ENCODE results near the gene PKN2.
A peak's percentile ranks its signal among the peaks of the same experiment; 100 is the strongest.
"Not testable (repeated sequence)": the region's sequence is repeated elsewhere in the genome, so short reads cannot be mapped to it uniquely, and the experiment has no call there.

Gene PKN2

DNA sequence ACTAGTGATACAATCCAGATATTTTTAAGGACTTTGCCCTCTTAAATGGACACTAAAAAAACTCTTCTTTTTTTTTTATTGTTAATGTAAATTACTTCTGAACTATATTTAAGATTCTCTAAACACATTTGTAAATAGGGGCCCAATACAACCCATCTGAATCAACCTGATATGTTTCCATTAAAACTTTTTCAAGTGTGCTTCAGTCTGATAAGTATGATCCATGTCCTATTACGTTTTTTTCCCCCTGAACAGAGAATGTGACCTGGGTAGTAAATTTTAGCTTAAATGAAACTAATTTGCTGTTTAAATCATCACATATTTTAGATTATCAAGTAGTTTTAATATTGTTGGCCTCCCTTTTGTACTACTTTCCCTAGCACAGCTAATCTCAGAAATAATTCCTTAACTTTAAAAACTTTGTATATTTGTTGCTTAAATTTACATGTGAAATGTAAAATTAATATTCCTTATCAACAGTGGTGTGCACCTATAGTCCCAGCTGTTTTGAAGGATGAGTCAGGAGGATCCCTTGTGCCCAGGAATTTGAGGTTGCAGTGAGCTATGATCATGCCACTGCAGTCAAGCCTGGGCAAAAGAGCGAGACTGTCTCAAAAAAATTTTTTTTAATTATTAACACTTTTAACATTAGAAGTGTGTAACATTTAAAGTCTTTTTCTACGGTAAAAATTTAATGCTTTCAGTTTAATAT is 3.0 kb upstream of the PKN2 start:
- no peak for DNase-seq

DNA sequence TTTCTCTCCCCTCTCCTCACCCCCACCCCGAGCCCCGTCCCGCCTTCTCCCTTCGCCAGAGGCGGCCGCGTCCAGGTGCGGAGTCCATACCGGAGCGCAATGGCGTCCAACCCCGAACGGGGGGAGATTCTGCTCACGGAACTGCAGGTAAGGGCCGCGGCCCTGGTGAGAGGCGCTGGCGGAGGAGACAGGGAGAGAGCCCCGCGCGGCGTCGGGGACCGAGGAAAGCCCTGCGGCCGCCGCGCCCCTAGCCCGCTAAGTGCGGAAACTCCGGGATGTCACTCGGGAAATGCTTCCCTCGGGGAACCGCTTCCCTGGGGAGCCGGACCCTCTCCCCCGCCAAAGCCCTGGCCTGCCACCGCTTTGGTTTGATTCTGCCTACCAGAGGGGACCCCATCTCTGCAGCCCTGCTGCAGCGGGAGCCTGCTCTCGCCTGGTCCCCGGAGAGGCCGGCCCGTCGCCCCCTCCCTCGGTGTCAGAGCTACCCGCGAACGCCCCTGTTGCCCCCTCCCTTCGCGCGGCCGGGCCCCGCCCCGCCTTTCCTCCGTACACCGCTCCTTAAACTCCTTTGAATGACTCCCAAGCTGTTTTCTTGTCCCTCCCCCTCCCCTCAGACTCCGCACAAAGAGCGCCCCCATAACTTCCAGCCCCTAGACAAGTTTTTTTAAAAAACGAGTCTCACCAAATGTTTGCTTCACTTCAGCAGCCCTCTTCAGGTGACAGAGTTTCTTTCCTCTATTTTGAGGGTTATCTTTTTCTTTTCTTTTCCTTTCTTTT is 597 bp downstream of the PKN2 start:
- DNase-seq: peak; percentile 71

DNA sequence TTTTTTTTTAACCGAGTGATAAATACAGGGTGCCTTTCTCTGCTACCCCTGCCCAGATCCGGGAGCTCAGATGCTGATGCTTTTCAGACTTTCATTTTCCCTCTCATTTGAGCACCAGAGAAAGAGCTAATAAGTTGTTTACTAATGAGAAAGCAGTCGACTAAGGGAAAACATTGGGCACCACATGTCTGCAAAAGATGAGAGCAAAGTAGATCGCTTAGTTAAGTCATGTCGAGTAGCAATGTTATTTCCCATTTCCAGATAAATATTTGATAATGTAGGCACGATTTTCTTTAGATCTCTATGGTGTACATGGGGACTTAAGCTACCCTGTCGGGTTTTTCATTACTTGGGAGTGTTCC is 1.2 kb downstream of the PKN2 start:
- peak; percentile 26 for DNase-seq

DNA sequence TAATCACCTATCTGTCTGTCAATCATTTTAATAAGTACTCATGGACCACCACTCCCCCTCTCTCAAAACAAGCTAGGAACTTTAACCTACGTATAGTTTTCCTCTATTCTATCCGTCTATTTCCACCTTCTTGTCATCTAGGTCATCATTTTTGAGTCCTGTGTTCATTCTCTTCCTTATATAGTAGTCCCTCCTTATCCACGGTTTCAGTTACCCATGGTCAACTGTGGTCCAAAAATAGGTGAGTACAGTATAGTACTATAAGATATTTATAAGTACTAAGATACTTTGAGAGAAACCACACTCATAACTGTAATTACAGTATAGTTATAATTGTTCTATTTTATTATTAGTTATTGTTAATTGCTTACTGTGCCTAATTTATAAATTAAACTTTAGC is 7.5 kb downstream of the PKN2 start:
- DNase-seq: no peak

DNA sequence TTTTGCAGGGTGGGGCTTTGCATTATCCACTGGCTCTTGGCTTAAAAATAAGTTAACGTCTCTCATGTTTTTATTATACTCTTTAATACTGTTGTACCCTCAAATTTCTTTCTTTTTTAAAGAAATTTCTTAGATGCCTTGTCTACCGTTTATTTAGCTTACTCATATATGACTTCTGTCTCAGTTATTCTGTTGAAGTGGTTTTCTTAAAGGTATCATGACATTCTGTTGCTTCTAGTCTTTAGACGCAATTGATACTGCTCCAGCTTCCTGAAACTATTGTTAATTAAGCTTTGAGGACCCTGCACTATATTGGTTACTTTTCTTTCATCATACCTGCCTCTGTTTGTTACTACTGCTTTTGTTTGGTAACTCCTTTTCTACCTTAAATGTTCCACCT is 11.7 kb downstream of the PKN2 start:
- DNase-seq: no peak

DNA sequence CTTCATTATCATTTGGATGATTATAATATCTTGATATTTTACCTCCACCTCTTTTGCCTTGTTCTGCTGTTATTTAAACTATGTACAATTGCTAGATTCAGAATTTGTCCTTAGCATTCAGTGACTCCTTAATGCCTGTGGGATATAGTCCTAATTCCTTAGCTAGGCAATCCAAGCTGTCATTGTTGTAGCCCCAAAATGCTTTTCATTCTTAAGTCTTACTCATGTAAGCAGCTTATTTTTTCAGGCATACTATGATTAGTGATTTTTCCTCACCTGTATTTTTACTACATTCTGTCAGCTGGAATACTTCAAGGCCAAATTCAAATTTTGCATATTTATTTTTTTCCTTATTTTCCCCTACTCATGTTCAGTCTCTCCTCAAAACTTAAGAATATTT is 13.4 kb downstream of the PKN2 start:
- DNase-seq: no peak

DNA sequence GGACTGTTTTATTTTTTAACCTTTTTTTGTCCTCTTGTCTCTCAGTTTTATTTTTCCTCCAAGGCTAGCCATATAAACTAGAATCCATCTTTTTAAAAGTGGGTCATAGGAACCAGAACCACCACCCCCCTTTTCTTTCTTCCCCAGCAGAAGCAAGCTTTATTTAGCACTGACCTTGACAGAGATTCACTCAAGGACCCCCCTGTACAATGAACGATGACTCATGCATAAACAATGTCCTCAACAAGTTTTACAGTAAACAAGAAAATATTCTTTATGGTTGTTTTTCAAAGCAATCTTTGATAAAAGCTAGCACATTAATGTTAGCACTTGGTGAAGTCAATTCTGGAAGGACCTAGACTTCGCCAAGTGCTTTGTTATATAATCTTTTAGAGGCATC is 14.1 kb downstream of the PKN2 start:
- DNase-seq: no peak

DNA sequence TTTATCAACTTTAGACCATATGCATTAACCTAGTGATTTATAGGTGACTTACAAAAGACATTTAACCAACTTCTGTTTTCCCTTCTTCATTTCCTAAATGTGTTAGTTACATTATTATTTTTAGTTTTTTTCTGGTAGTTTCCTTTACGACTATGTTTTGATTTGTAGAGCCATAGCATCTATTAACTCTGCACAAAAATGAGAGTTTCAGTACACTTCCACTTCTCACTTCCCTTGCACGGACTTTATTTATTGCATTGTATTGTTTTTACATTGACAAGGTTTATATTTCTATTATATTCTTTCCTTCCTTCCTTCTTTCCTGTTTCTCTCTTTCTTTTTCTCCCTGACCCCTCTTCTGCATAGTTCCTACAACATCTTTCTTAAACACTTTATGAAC is 14.7 kb downstream of the PKN2 start:
- no peak for DNase-seq

DNA sequence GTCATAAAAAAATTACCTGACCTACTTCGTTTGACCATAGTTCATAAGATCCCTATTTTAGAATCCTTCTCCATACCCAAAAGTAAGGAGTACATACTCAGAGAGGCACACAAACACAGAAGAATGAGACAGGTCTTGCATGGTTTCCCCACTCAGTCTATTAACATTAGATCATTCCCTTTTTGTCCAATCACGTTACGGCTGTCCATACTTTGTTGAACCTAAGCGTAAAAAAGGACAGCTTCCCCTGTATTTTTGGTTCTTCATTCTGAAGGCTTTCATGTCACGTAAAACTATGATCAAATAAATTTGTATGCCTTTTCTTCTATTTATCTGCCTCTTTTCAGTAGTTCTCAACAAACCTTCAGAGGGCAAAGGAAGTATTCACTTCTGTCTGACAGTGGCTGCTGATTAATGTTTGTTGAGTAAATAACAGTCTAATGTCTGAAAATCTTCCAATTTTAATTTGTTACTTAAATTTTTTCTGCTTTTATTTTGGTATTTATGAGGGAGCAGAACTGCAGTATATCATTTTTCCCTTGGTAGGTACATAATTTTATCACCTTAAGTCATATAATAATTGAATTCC is 16.4 kb downstream of the PKN2 start:
- DNase-seq: no peak

DNA sequence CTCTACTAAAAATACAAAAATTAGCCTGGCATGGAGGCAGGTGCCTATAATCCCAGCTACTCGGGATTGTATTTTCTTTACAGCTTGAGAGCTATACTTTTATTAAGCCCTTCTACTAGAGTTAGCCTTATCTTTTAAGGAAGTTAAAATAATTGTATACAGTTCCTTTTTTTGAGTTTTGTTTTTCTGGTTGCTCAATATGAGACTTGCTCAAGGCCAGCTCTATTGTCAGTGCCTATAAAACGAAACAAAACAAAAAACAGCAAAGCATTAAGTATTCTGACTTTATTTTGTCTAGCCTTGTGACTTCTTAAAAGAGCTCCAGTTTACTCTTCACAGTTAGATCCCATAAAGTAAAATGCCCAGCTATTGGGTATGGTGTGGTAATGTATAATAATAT is 17.2 kb downstream of the PKN2 start:
- no peak for DNase-seq

DNA sequence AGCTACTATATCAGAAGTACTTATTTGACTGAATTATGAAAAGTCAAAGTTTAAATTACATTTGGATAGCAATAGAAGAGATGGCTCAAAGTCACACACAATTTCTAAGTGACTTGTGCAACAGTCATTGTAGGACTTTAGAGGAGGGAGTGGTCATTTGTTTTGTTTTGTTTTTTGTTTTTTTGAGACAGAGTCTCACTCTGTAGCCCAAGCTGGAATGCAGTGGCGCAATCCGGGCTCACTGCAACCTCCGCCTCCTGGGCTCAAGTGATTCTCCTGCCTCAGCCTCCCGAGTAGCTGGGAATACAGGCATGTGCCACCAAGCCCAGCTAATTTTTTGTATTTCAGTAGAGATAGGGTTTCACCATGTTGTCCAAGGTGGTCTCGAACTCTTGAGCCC is 17.7 kb downstream of the PKN2 start:
- DNase-seq: not testable (repeated sequence)

DNA sequence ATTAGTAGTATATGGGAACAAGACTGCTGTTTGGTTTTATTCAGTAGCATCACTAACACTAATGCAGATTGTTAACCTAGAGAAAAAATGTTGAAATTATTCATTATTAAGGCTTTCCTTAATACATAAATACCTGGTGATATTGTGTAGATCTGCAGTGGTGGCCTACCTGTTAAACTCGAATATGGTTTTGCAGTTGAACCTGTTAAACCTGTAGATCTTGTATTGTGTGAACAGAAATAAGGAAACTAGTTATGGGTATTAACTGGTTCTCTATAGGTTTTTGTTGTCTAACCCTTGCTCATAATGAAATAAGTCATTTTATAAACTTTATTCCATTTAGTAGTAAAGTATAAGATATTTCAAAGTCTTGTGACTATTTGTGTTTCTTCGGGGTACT is 23.9 kb downstream of the PKN2 start:
- DNase-seq: no peak

DNA sequence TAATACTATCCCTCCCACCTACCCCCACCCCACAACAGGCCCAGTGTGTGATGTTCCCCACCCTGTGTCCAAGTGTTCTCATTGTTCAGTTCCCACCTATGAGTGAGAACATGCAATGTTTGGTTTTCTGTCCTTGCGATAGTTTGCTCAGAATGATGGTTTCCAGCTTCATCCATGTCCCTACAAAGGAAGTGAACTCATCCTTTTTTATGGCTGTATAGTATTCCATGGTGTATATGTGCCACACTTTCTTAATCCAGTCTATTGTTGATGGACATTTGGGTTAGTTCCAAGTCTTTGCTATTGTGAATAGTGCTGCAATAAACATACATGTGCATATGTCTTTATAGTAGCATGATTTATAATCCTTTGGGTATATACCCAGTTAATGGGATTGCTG is 28.8 kb downstream of the PKN2 start:
- DNase-seq: not testable (repeated sequence)

DNA sequence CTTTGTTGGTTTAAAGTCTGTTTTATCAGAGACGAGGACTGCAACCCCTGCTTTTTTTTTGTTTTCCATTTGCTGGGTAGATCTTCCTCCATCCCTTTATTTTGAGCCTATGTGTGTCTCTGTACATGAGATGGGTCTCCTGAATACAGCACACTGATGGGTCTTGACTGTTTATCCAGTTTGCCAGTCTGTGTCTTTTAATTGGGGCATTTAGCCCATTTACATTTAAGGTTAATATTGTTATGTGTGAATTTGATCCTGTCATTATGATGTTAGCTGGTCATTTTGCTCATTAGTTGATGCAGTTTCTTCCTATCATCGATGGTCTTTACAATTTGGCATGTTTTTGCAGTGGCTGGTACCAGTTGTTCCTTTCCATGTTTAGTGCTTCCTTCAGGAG is 32.5 kb downstream of the PKN2 start:
- DNase-seq: not testable (repeated sequence)

DNA sequence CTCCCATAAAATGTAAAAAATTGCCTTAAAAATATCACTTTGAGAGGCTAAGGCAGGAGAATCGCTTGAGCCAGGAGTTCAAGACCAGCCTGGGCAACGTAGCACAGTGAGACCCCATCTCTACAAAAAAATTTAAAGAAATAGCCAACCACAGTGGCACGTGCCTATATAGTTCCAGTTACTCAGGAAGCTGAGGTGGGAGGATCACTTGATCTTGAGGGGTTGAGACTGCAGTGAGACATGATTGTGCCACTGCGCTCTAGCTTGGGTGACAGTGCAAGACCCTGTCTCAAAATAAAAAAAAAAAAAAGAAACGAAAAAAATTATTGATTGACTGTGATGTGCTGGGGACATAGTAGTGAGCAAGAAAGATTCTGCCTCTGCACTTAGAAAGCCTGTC is 38.4 kb downstream of the PKN2 start:
- DNase-seq: no peak

DNA sequence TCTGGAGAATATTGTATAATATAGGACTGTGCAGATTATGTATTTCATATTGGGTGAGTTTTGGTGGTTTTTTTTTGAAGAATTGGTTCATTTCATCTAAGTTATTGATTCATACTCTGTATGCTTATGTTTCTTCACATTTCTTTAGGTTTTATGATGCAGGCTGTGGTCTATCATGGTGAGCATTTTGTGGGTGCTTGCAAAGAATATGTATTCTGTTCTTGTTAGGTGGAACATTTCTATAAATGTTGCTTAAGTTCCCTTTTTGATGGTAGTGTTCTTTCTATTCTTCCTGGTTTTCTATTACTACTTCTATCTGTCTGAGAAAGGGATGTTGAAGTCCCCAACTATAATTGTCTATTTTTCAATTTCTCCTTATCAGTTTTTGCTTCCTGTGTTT is 42.6 kb downstream of the PKN2 start:
- no peak for DNase-seq

DNA sequence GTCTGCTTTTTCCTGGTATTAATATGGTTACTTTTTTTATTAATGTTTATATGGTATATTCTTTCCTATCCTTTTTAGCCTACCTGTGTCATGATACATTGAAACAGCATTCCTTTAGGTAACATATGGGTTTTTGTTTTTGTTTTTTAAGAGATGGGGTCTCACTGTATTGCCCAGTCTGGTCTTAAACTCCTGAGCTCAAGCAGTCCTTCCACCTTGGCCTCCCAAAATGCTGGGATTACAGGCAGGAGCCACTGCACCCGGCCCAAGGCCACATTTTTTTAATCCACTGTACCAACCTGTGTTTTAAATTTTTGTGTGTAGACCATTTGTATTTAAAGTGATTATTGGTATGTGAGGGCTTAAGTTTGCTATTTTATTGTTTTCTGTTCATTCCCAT is 43.1 kb downstream of the PKN2 start:
- no peak for DNase-seq

DNA sequence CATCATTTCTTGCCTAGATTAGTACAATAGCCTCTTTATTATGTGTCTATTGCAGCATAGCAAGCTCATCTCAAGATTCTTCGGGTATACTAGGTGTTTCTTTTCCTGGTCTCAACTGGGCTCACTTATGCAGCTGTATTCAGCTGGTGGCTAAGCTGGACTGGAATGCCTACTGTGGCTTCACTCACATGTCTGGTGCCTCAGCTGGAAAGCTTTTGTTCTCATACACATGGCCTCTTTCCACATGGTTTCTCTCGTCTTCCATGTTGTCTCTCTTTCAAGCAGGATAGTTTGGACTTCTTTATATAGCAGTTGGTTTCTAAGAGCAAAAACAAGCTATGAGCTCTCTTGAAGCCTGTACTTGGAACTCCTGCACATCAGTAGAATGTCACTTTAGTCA is 45.2 kb downstream of the PKN2 start:
- no peak for DNase-seq

DNA sequence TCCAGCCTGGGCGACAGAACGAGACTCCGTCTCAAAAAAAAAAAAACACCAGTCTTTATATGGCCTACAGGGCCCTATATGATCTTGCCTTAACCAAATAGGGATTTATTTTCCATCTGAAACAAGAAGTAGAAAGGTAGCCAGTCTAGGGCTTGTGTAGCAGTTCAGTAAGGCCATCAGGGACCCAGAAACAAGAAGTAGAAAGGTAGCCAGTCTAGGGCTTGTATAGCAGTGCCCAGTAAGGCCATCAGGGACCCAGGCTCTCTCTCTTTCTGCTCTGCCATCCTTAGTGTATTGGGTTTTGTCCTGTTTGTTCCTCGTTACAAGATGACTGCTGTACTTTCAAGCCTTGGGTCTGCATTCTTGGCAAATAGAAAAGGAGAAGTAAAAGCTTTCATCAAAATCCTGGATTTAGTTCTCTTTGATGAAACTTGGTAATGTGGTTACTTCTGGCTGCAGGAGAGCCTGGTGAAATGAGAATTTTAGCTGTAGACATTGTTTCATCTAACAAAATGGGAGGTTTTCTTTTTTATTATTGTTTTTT is 46.1 kb downstream of the PKN2 start:
- DNase-seq: peak; percentile 2

DNA sequence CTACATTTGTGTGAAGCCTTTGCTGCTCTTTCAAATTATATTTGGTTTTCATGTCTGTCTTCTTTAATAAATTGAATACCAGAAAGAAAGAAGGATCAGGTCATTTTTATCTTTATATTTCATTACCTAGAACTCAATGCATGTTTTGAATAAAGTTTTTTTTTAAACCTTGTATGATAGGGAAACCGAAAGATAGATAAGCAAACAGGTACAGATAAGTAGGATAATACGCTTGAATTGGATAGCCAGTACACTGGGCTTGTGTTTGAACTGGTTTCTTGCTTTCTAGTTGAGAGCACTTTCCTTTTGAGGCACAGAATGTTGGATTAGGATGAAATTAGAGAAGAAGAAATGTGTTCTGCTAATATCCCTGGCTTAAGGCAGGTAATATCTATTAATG is 46.9 kb downstream of the PKN2 start:
- DNase-seq: no peak

DNA sequence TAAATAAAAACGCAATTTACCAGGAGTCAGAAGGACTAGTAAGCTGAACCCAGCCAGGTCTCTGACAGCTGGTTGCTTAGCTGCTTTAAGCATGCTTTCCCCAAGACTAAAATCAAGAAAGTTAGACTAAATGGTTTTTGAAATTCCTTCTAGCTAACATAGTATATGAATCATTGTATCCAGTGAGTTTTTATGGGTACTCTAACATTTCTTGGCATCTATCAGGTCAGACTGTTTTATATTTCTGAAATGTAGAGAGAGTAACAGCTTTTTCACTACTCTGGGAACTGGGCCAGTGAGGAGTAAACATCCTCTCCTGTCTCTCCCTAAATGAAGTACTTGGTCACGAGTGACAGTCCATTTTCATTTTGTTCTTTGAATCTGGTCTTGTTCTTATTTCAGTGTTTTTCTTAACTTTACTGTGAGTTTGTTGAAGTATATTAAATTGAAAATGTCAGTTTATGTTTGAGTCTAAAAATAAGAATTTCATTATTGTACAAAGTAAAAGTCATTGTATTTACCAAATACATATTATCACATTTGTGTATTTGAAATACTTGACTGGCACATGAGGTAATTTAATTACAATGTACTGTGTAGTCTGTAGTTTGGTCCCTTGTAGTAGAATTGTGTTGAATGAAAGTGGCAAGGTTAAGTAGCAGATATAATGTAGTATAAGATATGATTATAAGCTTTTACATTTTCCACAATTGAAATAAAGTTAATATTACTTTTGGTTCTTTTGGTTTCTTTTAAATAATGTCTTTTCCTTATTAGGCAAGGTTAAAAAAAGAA is 47.6 kb downstream of the PKN2 start:
- DNase-seq: peak; percentile 5

DNA sequence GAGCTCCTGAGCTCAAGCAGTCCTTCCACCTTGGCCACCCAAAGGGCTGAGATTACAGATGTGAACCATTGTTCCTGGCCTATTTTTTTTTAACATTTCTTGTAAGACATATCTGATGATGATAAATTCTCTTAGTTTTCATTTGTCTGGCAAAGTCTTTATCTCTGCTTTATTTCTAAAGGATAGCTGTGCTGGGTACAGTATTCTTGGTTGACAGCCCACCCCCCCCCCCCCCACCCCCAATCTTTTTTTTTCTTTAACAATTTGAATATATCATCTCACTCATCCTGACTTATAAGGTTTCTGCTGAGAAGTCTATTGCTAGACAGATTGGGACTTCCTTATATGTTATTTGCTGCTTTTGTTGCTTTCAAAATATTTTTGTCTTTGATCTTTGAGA is 51.3 kb downstream of the PKN2 start:
- DNase-seq: no peak

DNA sequence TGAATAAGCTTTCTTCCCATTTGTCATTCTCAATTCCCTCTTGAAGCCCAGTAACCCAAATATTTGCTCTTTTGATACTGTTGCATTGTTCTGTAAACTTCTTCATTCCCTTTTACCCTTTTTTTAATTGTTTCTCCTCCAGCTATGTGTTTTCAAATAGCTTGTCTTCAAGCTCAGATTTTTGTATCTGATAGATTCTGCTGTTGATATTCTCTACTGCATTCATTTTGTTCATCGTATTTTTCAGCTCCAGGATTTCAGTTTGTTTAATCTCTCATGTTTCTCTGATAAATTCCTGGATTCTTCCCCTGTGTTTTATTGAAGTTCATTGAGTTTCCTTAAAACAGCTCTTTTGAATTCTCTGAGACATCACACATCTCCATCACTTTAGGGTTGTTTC is 51.8 kb downstream of the PKN2 start:
- DNase-seq: no peak
